H7 (cell line): Measurements from ENCODE around the gene FLT3. TPM values are rescaled to one million over a fixed set of nuclear protein-coding genes. Genes with fewer than 3 reads are reported as not detected.

Source experiments
- DNase-seq: peaks from one replicate; pipeline ENCODE4 v3.0.0; 2012
- H3K27me3 ChIP-seq: 2 replicates; pipeline ENCODE4 v1.6.0; 2011; ENCODE audit warnings: mild to moderate bottlenecking, low read length; ENCODE audit not compliant: control insufficient read depth, insufficient read depth
- H3K36me3 ChIP-seq: replicated peaks from 2 replicates; pipeline ENCODE4 v1.5.1; 2011; ENCODE audit warnings: low read length; ENCODE audit not compliant: control insufficient read depth, insufficient read depth
- H3K4me3 ChIP-seq: 2 replicates; pipeline ENCODE4 v1.5.1; 2011; ENCODE audit warnings: low read depth, mild to moderate bottlenecking, control low read depth, low read length, moderate library complexity; ENCODE audit not compliant: insufficient read depth
- total RNA-seq: library from RNA; depleted of rRNA; stranded (reverse); fragments of >200 nt; shearing (Covaris generic); gene quantifications from 2 replicates; pipeline ENCODE4 v1.2.3, GENCODE V29; 2014; rRNA removed

Gene FLT3
- total RNA-seq, 1 experiment from 2014 or later = 0.03 TPM

DNA sequence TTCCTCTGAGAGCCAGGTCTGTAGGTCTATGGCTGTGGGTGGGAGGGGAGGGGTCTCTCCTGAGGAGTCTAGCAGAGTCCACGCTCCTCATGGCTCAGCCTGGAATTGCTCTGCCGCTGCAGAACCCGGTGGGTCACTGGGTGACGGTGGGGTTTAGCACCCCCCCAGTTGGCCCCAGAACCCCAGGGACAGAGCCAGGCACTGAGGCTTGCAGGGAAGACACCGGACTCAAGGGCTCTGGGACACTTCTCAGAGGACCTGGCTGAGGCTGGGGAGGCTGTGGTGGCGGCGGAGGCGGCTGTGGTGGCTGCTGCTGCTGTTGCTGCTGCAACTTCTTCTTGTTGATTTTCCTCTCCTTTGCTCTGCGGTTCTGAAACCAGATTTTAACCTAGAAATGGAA lies 137.4 kb downstream of the FLT3 start:
- no peak for DNase-seq
- Histone ChIP-seq H3K27me3 (peaks cover 99% of the 10 kb centered on the region), H3K4me3 (no peak overlapping the region)

DNA sequence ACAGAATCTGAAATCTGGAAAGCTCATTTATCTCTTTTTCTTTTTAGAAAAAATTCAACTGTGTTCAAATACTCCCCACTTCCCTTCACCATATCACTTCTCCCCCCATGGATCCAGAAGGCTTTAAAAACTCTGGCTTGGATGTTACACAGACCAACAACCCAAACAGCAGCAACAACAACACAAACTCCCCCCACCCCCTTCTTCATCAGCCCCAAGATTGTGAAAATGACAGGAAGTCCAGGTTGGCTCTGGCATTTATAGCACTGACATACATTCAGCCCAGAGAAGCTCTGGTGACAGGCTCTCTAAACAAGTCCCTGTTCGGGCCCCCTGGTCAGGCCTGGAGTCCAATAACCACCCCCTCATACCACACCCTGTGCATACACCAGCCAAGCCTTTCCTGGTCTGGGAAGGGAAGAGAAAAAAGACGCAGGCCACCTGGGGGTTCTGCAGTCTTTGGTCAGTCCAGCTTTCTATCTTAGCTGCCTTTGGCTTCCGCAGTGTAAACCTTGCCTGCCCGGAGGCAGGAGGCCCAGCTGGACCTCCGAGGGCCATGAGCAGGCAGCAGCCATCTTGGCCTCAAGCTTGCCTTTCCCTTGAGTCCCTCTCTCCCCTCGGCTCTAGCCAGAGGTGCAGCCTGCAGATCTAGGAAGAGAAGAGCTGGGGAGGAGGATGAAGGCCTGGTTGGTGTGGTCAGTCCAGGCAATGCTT lies 138.1 kb downstream of the FLT3 start:
- DNase-seq = peak; percentile 51
- Histone ChIP-seq H3K4me3 (no peak overlapping the region), H3K27me3 (peaks cover 99% of the 10 kb centered on the region), H3K36me3 (no peaks in the 10 kb centered on the region)

More for the DNA sequence above, 137.4 kb downstream of the FLT3 start:
- no peaks in the 10 kb centered on the region for H3K36me3 ChIP-seq

DNA sequence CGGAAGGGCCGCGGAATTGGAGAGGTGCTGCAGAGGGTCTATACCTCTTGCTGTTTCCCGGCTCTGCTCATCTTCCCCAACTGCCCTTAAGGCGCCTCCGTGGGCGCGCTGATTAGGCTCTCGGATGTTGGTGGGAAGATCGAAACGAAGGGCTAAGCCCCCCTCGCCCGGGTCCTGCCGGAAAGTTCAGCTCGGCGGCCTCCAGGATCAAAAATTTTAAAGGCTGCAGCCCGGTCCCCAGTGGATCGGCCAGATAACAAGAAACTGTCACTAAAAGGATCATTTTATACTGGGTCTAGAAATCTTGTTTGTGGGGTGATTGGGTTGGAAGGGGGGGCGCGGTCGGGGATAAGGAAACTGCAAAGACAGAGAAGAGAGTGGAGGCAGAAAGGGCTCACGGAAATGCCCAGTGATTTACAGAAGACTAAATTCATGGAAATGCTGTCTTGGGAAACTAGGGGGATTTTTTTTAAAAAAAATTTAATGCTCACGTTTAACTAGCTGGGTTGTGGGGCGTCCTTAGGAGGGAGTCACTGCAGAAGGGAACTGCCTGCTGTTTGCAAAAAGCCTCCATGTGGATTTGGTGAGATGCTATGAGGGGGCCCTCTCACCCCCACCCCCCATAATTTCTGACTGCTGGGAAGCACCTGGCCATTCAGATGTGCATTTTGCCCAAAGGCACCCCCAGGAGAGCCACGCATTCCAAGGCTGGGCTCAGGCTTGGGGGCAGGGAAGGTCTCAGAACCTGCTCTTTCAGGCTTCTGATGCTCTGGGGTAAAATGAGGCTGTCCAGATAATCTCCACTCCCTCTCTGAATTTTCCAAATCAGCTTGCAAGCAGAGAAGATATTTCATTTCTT lies 138.9 kb downstream of the FLT3 start:
- Histone ChIP-seq H3K36me3 (no peaks in the 10 kb centered on the region), H3K4me3 (peak overlapping the region; percentile 23), H3K27me3 (peaks cover 99% of the 10 kb centered on the region)
- peak; percentile 71 for DNase-seq

DNA sequence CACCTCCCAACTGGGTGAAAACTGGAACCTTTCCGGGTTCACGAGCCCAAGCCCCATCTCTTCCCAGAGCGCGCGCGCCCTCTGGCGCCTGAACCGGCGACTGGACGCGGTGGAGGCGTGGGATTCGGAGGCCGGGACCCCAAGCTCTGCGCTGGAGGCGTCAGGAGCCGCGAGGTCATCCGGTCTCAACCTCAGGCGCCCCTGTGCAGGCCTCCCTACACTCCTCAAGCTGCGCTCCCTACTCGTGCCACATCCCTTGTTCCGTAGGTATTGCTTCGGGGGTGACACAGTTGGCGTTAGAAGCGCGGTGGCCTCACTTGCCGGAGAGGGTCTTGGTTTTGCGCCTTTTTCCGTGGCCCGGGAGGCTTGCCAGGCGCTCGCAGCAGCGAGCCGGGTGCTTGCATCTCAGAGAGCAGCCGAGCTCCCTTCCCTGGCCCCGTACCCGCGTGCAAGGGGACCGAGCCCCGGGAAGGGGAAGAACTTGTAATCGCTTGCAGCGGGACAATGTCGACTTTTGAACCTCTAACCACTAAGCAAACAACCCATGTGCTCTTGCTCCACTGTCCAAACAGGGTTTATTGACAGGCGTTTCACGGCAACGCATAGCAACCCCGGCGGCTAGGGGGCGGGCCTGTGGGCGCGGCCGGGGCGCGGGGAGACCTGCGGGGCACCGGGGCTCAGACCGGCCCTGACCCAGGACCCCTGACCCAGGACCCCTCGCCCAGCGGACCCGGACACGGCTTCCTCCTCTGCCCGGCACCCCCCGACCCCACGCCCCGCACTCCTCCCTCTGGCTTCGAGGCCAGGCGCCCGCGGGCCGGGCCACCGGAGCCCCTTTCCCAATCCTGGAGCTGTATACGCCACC lies 139.8 kb downstream of the FLT3 start:
- Histone ChIP-seq H3K4me3 (peak overlapping the region; percentile 23), H3K27me3 (peaks cover 100% of the 10 kb centered on the region), H3K36me3 (no peaks in the 10 kb centered on the region)
- peak; percentile 89 for DNase-seq

DNA sequence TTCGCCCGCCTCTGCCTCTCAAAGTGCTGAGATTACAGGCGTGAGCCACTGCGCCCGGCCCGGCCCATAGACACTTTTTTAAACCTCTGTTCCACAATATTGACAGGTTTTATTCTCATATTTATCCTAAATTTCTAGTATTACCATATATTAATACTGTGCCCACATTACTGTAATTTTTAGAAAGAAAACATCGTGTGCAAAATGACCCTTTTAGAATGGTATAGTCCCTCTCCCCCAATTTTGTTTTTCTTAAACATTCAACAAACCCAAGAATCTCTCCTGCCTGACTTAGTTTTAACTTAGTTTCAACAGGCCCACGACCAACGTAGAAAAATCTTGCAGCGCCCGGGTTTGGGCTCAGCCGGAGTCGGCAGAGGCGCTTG lies 140.4 kb downstream of the FLT3 start:
- H3K36me3 ChIP-seq = no peaks in the 10 kb centered on the region
- peaks cover 100% of the 10 kb centered on the region for H3K27me3 ChIP-seq
- no peak for DNase-seq
- H3K4me3 ChIP-seq = no peak overlapping the region

DNA sequence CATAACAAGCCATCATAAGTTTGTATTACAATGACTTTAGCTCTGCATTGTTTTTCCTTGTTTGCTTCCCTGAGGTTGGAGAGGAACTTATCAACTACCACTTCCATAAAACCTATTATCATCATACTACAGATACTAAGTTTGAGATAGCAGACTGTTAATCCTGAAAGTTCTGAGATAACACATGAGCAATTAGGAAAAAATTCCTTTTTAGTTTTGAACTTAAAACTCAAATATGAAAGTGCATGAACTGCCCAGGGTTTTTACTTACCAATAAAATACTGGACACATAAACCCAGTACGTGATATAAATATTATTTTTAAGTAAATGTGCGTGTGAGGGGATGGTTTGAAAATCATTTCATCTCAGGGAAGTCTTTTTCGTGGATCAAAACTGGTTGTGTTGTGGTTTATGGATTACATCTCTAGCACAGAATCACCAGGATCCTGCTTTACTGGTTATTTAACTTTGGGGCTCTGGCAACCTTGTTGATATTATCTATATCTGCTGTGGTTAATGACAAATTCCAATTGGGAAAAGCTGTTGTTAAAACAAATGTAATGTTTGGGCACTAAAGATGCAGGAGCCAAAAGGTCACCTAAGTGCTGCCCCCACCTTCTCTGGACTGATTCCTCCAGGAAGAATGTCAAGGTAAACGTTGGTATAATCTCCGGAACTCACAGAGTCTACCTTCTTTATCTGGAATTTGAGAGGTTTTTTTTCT lies 143.6 kb downstream of the FLT3 start:
- H3K27me3 ChIP-seq = peaks cover 100% of the 10 kb centered on the region
- DNase-seq = no peak
- no peak overlapping the region for H3K4me3 ChIP-seq
- H3K36me3 ChIP-seq = no peaks in the 10 kb centered on the region

DNA sequence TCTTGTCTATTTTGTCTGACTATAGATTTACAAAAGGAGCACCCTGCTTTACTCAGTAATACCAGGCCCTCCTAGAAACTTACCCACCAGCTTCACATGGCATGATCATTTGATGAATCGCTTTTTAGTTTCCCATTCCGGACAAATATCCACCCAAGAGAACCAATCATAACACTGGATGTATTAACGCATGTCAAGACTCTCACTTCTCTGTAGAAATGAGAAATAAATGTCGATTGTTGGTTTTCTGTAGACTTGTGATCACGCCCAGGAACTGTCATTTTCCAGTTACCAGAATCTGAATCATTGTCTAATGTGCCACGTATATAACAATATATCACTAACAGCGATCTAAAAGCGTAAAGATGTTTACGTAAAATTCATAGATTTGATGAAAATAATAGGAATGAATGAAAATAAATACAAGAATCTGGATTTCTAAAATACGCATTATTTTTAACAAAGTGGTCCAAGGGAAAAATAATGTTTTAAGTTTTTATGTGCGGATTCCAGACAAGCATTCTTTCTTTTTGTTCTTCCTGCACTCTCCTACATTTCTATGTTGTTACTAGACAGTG lies 145.3 kb downstream of the FLT3 start:
- Histone ChIP-seq H3K27me3 (peaks cover 88% of the 10 kb centered on the region), H3K36me3 (no peaks in the 10 kb centered on the region), H3K4me3 (no peak overlapping the region)
- no peak for DNase-seq

DNA sequence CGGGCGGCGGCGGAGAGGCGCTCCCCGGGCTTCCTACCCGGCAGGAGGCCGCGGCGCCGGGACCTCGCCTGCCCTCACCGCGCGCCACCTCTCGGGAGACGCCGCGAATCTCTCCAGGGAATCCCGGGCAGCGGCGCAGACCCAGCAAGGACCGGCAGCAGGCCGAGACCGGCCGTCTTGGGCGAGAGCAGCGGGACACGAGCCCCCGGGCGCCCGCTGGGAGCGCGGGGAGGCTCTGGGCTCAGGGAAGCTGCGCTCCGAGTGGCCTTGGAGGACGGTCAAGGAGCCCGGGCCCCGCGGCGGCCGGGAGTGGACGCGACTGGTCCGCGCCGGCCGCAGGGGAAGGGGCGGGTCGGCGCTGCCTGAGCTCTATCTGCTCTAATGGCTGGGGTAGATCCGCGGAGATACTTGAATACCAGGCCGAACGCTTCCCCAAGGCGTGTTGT lies 145.9 kb downstream of the FLT3 start:
- peak overlapping the region; percentile 37 for H3K4me3 ChIP-seq
- H3K36me3 ChIP-seq = no peaks in the 10 kb centered on the region
- peak; percentile 82 for DNase-seq
- peaks cover 82% of the 10 kb centered on the region for H3K27me3 ChIP-seq

DNA sequence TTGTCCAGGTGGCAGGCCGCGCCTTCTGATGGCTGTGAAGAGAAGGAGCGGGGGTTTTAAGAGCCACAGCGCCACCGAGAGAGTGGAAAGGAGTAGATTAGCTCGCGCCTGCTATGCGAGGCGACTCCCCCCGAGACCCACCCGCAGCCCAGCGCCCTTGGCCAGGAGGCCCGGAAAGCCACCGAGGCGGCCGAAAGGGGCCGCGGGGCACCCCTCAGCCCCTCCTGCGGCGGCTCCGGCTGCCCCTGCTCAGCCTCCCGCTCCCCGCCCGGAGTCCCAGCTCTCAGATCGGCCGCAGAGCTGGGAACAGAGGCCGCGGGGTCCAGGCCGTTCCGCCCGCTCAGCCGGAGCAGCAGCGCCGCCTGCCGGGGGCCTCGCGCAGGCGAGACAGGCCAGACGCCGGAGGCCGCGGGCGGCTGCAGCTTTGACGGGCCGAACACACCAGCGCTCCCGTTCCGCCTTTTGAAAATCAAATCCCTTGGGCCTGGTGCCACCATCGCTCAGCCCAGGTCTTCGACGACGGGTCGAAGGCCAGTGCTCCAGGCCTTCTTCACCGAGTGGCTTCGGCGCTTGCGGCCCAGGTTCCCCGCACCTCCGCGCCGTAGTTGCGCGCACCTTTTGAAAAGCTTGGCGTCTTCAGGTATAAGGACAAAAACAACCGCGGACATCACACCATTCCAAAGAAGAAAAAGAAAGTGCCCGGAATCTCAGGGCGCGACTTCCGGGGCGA lies 146.5 kb downstream of the FLT3 start:
- peaks cover 76% of the 10 kb centered on the region for H3K27me3 ChIP-seq
- H3K4me3 ChIP-seq = peak overlapping the region; percentile 37
- DNase-seq = peak; percentile 93
- no peaks in the 10 kb centered on the region for H3K36me3 ChIP-seq

Other genes with a start within 250 kb of the FLT3 start
- not detected in 2 replicates for gene PDX1, start 180.6 kb downstream of the FLT3 start, total RNA-seq
- gene CDX2, start 131.3 kb downstream of the FLT3 start, total RNA-seq = 0.04 TPM in 1 of 2 replicates, not detected in the other
- not detected in 2 replicates for gene URAD, start 111.9 kb downstream of the FLT3 start, total RNA-seq
- 15.8 and 23.5 TPM in 2 replicates for gene PAN3, start 38.0 kb upstream of the FLT3 start, total RNA-seq